Measurements from ENCODE around the gene IQSEC1.

The IQSEC1 gene

DNA sequence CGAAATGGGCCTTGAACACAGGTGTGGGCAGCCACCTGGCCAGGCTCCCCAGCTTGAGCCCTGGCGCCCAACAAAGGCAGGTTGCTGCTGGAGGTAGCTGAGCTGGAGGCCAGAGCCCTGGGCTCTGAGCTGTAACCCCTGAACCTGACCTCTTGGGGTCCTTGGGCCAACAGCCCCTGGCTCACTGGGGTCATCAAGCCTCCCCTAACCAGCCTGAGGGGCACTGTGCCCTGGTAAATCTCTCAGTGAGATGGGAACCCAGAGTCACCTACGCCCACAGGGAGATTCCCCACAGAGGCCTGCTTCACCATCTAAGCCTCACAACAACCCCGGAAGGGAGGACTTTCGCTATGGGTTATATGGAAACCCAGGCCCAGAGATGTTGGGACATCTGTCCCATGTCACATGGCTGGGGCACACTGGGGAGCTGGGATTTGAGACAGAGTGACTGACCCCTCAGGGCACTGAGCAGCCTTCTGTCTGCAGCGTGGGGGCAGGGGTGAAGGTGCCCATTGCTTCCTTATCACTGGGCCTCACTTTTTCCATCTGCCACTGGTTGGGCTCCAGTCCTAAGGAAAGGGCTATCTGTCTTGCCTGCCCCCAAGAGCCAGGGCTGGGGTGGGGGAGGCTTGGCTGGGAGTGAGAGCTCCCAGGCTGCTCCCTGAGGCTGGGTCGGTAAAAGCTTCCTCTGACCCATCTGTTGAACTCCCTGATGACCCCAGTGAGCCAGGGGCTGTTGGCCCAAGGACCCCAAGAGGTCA, 59.1 kb downstream of the IQSEC1 start:
- peak; percentile 74 for DNase-seq

DNA sequence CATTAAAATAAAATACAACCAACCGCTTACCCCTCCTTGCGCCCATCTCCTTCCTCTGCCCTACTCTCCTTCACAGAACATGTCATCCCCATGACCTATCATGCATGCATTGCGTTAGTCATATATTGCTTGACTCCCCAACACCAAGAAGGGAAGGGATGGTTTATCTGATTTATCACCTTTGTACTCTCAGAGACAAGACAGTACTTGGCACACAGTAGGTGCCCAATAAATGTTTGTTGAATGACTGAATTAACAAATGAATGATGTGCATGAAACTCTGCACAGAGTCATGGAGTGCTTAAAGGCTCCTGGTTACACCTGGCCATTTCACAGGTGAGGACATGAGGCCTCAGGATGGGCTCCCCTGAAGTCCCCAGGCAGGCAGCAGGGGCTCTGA, 59.7 kb downstream of the IQSEC1 start:
- no peak for DNase-seq

DNA sequence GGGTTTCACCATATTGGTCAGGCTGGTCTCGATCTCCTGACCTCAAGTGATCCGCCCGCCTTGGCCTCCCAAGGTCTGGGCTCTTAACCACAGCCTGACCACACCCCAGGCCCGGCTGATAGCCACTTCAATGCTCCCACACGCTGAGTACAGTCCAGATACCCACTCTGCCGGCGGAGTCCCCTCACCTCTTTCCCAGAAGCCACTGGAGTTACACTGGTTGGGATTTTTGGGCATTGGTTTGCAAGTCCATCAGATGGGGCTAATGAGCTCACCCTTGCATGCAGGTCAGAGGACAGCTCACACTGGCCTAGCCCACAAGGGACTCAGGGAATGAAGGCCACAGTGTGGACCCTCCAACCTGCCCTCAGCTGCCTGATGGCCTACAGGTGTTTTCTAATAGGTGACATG, 60.1 kb downstream of the IQSEC1 start:
- no peak for DNase-seq

DNA sequence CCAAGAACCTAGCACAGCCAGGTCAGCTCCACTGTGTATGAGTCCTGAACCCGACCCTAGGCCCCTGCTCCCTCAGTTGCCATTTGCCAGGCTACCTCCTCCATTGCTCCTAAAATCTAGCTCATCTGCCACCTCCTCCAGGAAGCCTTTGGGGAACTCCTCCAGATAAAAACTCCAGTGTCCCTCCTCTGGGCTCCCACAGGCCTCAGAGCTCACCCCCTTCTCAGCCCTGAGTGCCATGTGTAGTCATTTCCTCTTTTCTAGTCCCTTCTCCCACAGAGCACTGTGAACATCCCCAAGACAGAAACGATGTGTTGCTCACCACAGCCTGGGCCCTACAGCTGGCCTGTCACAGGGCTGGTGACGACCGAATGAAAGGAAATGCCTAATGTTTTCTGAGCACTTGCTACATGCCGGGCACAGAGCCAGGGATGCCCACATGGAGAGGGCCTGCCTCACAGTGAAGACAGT, 61.0 kb downstream of the IQSEC1 start:
- DNase-seq, result peak; percentile 73

DNA sequence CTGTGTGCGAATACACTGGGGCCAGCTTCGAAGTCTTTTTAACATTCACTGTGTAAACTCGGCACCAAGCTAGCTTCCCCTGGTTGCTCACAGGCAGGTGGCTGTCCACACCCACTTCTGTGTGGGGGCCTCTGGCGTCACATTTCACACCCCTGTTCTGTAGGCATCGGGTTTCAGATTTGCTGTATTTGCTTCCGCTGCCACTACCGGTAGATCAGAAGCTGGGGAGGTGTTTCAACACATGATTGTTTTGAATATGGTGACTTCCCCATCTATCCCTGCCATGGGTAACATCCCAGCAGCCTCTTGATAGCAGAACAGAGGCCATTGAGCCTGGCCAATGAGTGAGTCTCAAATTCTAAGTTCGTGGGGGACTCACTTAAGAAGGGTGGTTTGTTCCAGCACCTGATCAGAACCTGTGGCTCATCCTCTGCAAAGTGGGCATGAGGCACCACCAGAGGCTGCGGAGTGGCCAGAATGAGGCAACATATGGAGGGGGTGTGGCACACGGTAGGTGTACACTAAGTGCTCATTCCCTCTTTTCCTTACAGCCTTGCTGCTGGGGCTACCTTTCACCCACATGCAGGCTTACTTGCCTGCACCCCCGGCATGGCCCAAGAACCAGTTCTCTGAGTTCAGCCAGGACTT, 61.5 kb downstream of the IQSEC1 start:
- peak; percentile 87 for DNase-seq

DNA sequence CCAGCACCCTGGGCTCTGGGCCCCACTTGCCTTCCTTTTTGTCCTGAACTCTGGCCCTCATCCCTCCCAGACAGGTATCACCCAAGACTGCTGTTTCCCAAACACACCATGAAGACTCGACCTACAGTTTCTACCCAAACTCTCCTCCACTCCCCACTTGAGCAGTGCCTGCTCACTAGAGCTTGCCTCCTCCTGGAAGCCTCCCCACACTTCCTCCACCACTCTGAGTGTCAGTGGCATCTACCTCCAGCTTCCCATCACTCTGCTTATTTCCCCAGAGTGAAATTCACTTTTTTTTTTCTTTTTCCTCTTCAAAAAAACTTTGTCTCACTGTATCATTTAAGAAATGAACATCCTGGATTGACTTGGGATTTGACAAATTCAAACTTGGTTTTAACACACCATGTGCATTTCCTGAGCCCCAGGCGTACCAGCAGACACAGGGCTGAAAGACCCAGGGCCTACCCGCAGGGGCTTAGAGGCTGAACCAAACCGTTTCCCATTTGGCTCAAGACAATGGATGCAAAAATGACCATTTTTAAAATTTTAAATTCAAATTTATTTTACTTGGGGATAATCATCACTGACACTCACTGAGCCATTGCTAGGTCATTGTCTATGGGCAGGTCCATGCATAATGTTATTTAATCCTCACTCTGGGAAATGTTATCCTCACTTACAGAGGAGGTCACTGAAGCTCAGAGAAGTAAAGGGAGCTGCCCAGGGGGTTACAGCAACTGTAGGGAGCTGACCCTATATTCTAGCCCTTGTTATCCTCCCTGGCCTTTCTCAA, 62.3 kb downstream of the IQSEC1 start:
- DNase-seq, result no peak

DNA sequence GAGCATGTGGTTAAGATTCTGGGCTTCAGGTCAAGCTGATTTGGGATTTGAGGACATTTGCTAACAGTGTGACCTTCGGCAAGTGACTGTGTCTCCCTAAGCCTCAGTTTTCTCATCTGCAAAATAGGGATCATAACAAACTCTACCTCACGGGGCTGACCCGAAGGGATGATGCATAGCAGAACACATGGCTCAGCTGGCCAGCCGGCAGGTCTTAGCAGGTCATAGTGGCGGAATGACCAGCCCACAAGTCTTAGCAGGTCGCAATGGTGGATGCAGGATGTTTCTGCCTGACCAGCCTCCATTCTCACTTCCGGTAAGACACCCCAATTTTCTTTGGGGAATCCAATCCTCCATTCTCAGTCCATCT, 63.3 kb downstream of the IQSEC1 start:
- no peak for DNase-seq

DNA sequence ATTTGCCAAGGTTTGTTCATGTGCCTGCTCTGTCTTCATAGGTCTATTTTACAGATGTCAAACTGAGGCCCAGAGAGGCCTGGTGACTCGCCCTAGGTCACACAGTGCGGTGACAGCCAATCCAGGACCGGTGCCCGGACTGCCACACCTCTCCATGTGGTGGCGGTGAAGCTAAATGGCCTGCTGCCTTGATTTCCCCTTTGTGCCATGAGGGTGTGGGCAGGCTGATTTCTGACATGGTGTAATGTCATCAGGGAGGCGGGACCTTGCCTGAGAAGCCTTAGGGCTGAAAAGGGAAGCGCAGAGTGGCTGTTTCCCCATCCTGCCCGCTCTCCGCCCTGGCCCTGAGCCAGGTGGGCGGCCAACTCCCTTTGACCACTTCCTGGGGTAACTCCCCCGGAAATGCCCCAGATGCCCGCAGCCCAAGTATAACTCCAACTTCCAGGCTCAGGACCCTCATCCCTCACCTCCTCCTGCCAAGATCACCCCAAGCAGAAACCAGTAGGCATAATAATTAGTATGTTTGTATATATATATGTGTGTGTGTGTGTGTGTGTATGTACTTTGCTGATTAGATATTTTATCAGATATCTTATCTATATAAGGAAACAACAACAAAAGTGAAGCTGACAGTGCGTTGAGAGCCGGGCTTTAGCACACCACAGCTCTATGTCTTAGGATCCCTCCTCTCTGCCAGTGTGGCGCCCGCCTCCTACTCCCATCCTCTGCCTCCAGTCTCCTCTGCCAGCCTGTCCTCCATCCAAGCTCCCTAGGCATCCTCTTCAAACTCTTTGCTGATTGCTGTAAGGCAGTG, 63.9 kb downstream of the IQSEC1 start:
- DNase-seq, result peak; percentile 80

DNA sequence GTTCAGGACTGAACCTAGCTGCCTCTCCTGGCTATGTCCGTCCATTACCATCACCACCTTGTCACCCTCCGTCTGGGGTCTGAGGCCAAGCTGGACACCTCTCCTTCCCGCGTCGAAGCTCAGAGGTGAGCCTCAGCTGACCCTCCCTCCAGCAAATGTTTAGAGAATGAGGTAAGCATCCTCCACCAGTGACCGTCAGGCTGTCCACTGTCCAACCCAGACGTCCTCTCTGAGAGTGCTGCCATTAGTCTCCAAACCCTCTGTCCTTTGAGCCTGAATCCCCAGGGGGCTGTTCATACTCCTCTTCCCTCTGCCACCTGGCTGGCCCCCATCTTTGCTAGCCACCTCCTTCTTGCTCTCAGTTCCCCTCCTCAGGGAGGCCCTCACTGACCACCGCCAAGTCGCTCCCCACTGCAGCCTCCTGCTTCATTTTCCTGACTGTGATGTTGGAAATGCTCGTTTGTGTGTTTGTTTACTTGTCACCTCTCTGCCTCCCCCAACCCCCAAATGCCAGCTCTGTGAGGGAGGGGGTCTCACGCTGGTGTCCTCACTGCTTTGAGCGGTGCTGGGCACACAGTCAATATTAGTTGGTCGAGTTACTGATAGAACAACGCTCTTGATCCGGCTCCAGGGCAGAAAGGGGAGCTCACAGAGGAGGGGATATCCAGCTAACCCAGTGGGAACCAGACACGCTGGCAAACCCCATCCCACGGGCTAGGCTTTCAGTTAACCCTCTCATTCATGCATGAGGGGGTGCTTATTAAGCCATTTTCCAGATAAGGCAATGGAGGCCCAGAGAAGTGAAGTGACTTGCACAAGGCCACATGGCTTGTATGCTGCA, 64.9 kb downstream of the IQSEC1 start:
- no peak for DNase-seq

DNA sequence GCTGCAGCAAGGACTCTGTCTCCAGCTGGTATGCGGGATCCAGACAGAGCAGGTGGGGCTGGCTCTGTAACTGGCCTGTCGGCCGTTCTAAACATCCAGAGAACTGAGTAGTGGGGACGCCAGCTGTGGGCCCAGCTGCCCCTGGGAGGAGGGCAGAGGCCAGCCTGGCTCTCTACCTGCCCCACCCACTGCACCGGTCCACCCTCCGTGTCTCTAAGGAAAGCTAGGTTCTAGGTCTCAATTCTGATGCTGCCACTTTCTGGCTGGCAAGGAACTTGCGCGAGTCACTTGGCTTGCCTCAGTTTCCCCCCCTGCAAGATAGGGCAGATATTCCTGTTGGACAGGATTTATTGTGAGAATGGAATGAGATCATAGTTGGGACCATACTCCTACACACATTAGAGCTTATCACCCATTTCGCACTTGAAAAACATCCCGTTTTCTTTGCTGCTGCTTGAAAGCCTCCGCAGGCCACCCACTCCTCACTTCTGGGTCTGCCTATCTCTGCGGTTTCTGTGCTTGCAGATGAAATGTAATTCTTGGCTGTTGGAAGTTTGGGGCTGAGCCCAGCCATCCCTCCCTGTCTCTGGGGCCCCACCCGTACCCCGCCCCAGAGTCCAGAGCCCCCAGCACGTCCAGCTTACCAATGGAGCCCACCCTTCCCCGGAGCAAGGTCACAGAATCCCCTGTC, 65.8 kb downstream of the IQSEC1 start:
- no peak for DNase-seq

DNA sequence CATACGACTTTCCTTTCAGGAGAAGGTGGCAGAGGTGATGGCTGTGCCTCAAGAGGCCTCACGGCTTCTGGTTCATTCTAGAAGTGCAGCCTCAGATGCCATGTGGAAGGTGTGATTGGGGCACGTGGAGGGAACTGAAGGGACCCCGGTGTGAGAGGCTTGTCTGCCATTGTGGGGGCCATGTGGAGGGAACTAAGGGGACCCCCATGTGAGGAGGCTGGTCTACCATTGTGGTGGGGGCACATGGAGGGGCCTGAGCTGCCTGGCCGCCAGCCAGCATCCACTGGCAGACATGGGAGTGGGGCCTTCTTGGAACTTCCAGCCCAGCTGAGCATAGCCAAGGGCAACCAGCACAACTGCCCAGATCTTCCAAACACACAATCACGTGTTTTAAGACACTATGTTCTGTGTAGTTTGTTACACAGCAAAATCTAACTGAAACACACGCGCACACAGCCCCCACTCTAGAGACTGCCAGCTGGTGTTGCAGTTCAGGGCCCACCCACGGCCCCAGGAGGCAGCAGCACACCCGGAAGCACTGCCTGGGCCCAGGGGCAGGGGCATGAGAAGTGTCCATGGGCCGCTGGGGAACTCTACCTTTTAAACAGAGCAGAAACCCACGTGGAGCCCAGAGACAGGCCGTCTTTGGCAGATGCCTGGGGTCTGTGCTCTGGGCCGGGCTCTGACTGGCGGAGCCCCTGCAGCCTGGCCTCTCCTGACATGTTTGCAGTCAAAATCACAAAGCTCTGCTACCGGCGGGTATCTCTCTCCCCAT, 66.8 kb downstream of the IQSEC1 start:
- no peak for DNase-seq

DNA sequence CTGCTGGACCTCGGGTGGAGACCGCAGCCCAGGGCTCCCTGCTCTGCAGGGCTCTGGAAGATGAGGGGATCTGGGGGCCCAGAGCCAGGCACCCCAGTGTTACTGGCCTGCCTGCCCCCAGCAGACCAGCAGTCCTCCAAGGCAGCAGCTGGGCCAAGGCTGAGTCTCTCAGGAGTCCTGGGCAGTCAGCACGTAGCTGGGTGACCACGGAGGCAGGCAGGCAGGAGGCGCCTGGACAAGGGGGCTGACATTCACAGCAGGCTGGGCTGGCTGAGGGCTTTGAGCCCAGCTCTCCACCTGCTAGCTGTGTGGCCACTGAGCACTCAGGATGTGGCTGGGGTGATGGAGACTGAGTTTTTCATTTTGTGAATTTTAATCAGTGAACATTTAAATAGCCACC, 67.9 kb downstream of the IQSEC1 start:
- no peak for DNase-seq

DNA sequence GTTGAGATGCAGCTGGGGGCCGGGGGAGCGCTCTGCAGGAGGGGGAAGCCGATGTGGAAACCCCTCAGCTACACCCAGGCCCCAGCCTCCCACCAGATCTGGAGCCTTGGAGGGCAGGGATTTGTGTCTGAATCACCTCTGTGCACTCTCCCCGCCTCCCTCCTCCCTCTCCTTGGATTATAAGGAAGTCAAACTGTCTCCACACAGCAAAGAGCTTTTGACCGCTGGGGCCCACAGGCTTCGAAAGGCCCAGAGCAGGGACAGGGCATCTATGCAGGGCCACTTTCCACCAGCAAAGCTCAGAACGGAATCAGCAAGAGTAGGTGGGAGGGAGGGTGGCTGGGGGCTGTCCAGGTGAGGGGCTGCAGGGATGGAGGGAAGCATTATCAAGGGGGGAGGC, 68.9 kb downstream of the IQSEC1 start:
- no peak for DNase-seq

DNA sequence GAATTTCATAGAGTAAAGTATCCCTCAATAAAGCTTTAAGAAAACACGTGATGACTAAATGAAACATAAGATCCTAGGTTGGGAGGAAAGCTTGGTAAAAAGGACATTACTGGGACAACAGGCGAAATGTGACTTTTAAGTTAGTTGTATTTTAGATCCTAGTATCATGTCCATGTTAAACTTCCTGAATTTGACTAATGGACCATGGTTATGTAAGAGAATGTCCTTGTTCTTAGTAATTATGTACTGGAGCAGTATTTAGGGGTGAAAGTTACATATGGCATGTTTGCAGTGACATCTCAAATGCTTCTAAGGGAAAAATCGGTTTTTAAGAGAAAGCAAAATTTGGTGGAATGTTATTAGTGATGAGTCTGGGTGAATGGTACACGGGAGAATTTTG, 69.6 kb downstream of the IQSEC1 start:
- no peak for DNase-seq

DNA sequence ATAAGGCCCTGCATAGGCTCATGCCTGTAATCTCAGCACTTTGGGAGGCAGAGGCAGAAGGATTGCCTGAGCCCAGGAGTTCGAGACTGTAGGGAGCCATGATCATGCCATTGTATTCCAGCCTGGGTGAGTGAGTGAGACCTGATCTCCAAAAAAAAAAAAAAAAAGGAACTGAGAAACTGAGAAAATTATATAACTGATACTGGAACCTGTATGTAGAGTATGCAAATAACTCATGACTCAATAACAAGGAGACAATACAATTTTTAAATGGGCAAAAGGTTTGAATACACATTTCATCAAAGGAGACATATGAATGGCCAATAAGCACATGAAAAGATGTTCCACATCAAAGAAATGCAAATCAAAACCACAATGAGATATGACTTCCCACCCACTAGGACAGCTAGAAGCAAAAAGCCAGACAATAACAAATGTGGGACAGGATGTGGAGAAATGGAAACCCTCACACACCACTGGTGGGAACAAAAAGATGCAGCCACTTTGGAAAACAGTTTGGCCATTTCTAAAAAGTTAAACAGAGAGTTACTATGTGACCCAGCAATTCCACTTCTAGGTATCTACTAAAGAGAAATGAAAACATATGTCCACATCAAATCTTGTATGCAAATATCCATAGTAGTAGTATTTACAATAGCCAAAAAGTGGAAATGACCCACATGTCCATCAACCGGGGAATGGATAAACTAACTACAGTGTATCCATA, 70.7 kb downstream of the IQSEC1 start:
- DNase-seq, result no peak

DNA sequence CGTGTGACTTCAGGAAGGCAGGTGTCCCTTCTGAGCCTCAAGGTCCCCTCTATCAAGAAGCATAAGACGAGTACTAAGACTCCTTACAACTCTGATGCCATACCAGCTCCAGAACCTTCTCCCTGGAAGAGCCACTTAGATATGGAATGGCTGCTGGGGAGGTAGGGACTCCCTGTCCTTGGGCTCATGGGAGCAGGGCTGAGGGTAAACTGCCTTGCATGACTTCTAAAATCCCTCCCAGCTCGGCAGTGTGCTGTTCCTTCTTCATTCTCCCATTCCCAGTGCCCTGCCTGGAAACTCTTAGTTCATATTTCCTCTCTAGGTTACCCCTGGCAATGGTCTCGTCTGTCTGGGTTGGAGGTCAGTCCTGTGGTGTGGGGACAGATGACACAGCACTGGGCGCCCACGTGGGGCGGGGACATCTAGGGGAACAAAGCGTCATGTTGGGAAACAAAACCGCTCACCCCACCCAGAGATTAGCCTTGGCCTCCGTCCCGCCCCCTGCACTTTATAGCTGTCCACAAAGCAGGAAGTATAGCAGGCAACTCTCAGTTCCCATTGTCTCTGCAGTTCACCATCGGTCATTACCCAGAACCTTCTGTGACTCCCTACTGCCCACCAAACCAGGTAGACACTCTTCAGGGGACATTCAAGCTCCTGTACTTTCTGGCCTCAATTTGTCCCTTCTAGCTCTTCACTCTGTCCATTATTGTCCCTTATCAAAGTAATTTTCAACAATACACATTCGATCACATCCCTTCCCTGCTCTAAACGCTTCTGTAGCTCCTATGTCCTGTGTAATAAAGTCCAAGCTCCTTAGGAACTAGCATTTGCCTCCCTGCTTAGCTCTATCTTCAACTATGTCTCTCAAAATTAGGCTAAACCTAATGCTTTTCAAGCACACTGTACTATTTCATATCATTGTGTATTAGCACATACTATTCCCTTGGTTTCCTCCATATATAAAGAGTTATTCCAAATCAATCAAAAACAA, 73.8 kb downstream of the IQSEC1 start:
- DNase-seq, result no peak

DNA sequence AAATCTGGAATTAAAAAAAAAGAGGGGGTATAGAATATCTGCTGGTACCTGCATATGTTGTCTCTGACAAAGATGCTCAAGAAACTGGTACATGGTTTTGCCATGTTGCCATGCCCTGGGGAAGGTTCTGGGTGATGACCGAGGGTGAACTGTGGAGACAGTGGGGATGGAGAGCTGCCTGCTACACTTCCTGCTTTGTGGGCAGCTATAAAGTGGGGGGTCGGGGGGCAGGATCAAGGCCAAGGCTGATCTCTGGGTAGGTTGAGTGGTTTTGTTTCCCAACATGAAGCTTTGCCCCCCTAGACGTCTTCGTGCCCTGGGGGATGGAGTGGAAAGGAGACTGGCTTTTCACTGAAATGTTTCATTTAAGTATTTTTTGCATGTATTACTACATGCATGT, 74.6 kb downstream of the IQSEC1 start:
- DNase-seq, result no peak

DNA sequence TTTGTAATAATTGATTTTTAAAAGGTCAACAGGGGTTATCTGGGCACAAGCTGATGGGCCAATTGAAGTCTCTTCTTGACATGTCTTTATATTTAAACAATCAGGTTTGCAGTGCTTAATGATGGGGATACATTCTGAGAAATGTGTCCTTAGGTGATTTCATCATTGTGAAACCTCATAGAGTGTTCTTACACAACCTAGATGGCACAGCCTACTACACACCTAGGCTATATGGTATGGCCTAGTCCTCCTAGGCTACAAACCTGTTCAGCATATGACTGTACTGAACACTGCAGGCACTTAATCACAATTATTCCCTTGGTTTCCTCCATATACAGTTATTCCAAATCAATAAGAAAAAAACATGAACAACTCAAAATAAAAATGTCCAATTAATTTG, 75.8 kb downstream of the IQSEC1 start:
- no peak for DNase-seq

DNA sequence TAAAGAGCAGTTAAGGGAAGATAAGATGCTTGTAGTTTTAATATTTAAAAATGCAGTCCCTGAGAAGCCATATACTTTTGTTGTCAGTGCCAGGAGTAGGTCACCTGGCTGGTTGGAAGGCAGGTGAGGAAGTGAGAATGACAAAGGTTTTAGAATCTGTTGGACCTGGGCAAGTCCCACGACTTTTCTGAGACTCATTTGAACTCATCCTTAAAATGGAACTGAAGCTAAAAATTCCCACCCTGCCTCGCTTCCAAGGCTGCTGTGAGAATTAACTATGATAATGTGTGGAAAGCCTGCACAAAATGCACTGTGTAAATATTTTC, 77.1 kb downstream of the IQSEC1 start:
- no peak for DNase-seq
